ENCODE data around the gene RALGPS1. TPM values are rescaled to one million over a fixed set of nuclear protein-coding genes. Genes with fewer than 3 reads are reported as not detected.

Gene RALGPS1
- total RNA-seq, 4 donors from 2014 or later: 7.3 to 22.4 (median 15.4) TPM

GRCh38 chr9:127121628-127122175, 207.1 kb downstream of the RALGPS1 start:
- intact Hi-C loops (cut with DNase I; ENCODE audit: low total_unique reads): no loop called here
- H3K4me3 ChIP-seq (ENCODE audit: low read depth, poor library complexity, severe bottlenecking): peak overlapping the region; percentile 45
- DNase-seq (ENCODE audit: low spot score in 2 of 2): peak in 1 of 2 donors; percentile 86
- WGBS, 2 donors: 23 to 30% methylated on average over 17 to 20 of the region's 20 CpGs
- TF ChIP-seq CTCF (IDR thresholded peaks at IDR 0.05): no peak
- TF ChIP-seq POLR2A (IDR thresholded peaks at IDR 0.05): no peak

GRCh38 chr9:127122176-127123063, 207.8 kb downstream of the RALGPS1 start, which contains the start of gene ANGPTL2:
ANGPTL2 (minus strand) TSS chr9:127122635; CDS start chr9:127108731, 13,904 bp downstream.
- TF ChIP-seq POLR2A (IDR thresholded peaks at IDR 0.05): no peak
- no peak for TF ChIP-seq CTCF (IDR thresholded peaks at IDR 0.05)
- 2 to 6% methylated on average over 19 to 22 of the region's 43 CpGs for WGBS, 2 donors
- intact Hi-C loops (cut with DNase I; ENCODE audit: low total_unique reads): no loop called here
- peak within 1 kb of the TSS; percentile 45 for H3K4me3 ChIP-seq (ENCODE audit: low read depth, poor library complexity, severe bottlenecking)
- DNase-seq (ENCODE audit: low spot score in 2 of 2): peak; percentile 78 to 97

- WGBS, 2 donors: 29 to 40% methylated on average over 8 to 10 of the region's 16 CpGs
- no peak for TF ChIP-seq CTCF (IDR thresholded peaks at IDR 0.05)
- TF ChIP-seq POLR2A (IDR thresholded peaks at IDR 0.05): no peak
- intact Hi-C loops (cut with DNase I; ENCODE audit: low total_unique reads): no loop called here
- H3K4me3 ChIP-seq (ENCODE audit: low read depth, poor library complexity, severe bottlenecking): no peak overlapping the region
- DNase-seq (ENCODE audit: low spot score in 2 of 2): peak; percentile 47 to 87
Measured at GRCh38 chr9:127123064-127123890, 208.7 kb downstream of the RALGPS1 start.

- TF ChIP-seq CTCF (IDR thresholded peaks at IDR 0.05) (no peak), POLR2A (IDR thresholded peaks at IDR 0.05) (no peak)
- no peak for DNase-seq (ENCODE audit: low spot score in 2 of 2)
- WGBS, 2 donors: 95 to 97% methylated on average over 7 of the region's 7 CpGs
- intact Hi-C loops (cut with DNase I; ENCODE audit: low total_unique reads): no loop called here
- H3K4me3 ChIP-seq (ENCODE audit: low read depth, poor library complexity, severe bottlenecking): no peak overlapping the region
Measured at GRCh38 chr9:127124111-127124531, 209.5 kb downstream of the RALGPS1 start.

- no peak overlapping the region for H3K4me3 ChIP-seq (ENCODE audit: low read depth, poor library complexity, severe bottlenecking)
- WGBS, 2 donors: 100% methylated on average over 2 of the region's 2 CpGs
- intact Hi-C loops (cut with DNase I; ENCODE audit: low total_unique reads): no loop called here
- TF ChIP-seq CTCF (IDR thresholded peaks at IDR 0.05) (no peak), POLR2A (IDR thresholded peaks at IDR 0.05) (no peak)
- DNase-seq (ENCODE audit: low spot score in 2 of 2): no peak
Measured at GRCh38 chr9:127124792-127125191, 210.2 kb downstream of the RALGPS1 start.

Measured in lower leg skin (tissue), 4 donors.